HG03439 (cell line): ENCODE results near the gene FAM81B.
"Not testable (repeated sequence)": the region's sequence is repeated elsewhere in the genome, so short reads cannot be mapped to it uniquely, and the experiment has no call there.

Experiments used
- ATAC-seq: cut with Tn5 transposase; IDR thresholded peaks from one replicate; pipeline ENCODE4 v1.9.1; 2021; ENCODE audit warnings: mild to moderate bottlenecking, moderate library complexity; ENCODE audit not compliant: unreplicated experiment

The FAM81B gene

DNA sequence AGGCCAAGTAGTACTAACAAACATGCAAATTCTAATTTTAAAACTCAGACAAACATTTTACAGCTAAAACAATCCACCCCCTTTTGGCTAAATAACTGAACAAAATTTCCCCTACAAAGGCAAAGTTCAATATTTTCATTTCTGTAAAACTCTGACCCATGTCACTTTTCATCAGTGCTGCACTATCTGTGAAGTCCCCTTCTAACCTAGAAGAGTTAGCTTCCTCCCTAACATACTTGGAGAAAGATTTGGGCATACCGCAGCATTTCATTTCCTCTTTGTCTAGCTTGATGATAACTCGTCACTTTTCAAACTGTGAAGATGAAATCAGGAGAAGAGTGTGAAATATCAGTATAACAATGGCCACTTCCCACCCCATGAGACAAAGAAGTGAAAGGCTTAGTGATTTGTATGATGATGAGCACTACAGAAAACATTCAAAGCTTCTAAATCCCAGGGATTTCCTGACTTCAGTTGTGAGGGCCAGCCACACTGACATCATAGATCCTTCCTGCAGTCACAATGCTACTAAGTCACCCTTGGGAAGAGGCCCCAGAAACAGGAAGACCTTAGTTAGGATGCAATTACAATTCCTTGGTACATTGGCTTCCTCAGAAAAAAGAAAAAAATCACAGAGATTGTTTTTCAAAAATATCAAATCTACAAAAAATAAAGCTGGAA lies at the start of gene FAM81B:
Gene FAM81B, plus strand, starts transcription at position 555 of the 681 bp plus-strand sequence. Its CDS starts 24 bp downstream, at position 579.
- no peak for ATAC-seq

DNA sequence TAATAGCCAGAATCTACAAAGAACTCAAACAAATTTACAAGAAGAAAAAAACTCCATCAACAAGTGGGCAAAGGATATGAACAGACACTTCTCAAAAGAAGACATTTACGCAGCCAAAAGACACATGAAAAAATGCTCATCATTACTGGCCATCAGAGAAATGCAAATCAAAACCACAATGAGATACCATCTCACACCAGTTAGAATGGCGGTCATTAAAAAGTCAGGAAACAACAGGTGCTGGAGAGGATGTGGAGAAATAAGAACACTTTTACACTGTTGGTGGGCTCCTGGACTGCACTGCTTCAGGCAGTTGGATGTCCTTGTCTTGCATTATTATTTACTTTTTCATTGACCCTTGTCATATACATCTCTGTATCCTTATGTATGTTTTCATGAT lies 49.7 kb upstream of the FAM81B start:
- ATAC-seq: not testable (repeated sequence)

DNA sequence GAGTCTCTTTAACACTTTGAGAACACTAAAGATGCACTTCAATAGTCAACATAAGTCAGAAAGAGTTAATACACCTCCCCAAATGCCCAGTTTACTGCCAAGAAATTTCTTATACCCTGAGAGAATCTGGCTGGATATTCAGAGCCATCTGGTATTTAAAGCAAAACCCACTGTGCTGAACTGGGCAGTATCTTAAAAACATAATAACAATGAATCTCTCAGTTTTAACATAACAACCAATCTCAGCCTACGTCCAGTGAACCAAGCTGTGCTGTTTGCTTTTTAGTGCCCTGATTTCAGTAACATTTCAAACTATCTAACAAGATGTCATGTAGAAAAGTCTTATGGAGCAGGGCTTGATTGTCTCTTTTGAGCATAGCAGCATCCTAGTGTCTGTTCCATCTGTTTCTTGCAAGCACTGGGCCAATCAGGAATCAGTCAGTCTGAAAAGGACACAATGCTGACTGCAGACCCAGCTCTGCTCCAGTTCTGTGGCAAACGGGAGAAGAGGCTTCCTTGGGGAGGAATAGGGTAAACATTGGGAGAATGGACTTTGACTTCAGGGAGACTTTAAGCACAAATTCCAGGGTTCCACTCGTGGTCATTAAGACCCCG lies 43.6 kb upstream of the FAM81B start:
- no peak for ATAC-seq

DNA sequence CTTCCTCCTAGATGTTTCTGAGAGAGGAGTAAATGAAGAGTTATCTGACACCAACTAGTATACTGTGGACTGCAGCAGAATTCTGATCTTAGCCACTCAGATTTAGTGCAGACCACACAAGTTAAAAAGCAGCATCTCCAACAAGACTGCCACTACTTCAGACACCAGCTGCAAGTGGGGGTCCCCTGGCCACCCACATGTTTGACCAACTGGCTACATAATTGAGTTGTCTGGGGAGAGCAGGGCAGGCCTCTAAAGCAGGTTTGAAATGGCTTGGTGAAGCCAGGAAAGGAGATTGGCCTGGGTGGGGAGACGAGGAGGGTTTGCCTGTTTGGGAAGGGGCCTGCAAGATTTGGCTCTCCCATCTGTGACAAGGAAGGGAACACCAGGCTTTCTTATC lies 40.5 kb upstream of the FAM81B start:
- ATAC-seq: no peak

DNA sequence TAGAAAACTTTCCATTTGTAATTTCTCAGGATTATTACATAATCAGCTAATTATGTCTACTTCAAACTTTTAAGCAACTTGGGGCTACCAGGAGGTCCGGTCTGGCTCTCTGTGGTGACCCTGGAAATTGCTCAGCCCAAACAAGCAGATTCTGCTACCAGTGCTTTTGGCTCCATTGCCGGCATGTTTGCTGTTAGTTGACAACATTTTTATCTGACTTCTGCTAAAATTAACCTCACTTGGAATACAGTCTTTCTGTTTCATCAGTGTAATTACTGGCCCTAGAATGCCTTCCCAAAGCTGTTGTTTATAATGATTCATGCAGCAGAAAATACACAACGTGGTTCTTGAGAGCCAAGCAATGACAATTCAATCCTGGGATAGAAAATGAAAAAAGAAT lies 38.5 kb upstream of the FAM81B start:
- no peak for ATAC-seq

GRCh38 chr5:95358320-95358719 lies 32.8 kb upstream of the FAM81B start:
- no peak for ATAC-seq

GRCh38 chr5:95358848-95359247 lies 32.3 kb upstream of the FAM81B start:
- no peak for ATAC-seq

- not testable (repeated sequence) for ATAC-seq
These were observed 30.5 kb upstream of the FAM81B start for GRCh38 chr5:95360667-95361066.

GRCh38 chr5:95365302-95366095 lies 25.7 kb upstream of the FAM81B start:
- no peak for ATAC-seq

- ATAC-seq: no peak
These were observed 21.4 kb upstream of the FAM81B start for GRCh38 chr5:95369782-95370181.

DNA sequence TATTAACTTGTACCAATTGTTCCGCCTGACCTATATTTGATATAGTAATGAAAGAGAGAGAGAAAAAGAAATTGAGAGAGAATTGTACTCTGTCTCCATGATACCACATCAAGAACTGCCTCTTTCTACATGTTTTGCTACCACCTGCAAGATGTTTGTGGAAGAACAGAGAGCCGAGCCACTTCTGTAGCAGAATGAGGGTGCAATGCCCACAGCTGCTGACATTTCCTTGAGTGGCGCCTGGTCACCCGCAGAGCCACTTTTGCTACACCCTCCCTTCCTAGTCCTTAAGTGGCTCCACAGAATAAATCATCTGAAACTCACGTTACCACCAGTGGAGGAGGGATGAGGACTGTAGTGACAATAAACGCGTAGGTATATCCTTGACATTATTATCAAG lies 17.1 kb upstream of the FAM81B start:
- no peak for ATAC-seq

DNA sequence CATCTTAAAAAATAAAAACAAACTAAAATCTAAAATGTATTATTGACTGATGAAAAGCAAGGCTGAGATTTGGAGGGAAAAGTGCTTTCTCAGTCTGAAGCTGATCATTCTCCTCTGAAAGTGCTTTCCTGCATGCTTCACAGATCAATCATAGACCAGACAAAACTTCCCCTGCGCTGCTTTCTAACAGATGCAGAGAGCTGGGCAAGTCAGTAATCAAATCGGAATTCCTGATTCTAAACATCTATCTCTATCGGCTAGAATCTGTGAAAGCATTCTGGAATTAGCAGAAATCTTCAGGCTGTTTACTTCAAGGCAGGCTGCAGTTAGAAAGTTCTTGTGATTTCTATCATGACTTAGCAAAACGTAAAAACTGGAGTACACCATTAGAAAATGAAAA lies 15.6 kb upstream of the FAM81B start:
- ATAC-seq: no peak

- no peak for ATAC-seq
These were observed 12.0 kb upstream of the FAM81B start for GRCh38 chr5:95379133-95379532.

DNA sequence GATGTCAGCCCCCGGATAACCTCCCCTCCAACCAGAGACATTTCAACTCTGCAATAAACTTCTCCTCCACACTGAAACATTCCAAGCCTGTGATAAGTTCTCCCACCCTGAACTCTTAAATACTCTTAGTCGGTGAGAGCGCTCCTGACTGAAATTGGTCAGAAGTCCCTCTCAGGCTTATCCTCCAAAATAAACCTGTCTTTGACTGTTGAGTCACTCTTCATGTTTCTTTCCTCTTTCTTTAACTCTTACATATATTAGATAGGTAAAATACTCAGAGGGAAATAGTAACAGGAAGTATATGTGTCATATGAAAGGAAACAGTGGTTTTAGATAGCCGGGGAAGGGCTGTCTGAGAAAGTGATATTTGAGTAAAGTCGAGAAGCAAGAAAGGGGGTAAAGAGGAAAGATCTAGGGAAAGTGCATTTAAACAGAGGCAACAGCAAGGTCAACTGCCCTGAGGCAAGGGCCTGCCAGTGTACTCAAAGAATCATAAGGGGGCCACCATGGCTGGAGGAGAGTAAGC lies 11.0 kb upstream of the FAM81B start:
- no peak for ATAC-seq

GRCh38 chr5:95382801-95383200 lies 8.4 kb upstream of the FAM81B start:
- ATAC-seq: no peak

DNA sequence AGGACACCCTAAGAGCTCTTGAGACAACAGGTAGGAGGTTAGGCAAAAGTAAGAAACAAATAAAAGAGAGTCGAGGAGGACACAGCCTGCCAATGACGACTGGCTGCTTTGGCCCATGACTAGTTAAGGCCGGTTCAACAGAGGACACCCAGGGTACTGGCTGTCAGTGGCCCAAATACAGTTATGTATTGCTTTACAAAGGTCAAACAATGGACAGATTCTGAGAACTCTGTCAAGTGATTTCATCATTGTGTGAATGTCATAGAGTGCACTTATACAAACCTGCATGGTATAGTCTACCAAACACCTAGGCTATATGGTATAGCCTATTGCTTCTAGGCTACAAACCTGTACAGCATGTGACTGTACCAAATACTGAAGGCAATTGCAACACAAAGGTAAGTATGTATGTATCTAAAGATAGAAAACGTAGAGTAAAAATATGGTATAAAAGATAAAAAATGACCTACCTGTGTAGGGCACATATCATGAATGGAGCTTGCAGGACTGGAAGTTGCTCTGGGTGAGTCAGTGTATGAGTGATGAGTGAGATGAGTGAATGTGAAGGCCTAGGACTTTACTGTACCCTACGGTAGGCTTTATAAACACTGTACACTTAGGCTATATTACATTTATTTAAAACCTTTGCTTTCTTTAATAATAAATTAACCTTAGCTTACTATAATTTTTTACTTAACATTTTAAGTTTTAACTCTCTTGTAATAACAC lies 6.5 kb upstream of the FAM81B start:
- ATAC-seq: no peak

DNA sequence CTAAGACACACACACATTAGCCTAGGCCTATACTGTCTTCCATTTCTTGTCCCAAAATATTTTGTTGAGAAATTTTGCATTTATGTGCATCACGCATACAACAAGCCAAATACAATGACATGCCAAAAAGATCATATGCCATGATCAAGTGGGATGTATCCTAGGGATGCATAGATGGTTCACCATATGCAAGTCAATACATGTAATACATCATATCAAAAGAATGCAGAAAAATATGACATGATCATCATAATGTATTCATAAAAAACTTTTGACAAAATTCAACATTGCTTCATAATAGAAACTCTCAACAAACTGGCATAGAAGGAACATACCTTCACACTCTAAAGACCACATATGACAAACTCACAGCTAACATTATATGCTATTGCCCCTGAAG lies 5.8 kb upstream of the FAM81B start:
- no peak for ATAC-seq

- ATAC-seq: not testable (repeated sequence)
These were observed 799 bp downstream of the FAM81B start for GRCh38 chr5:95391965-95392364.

DNA sequence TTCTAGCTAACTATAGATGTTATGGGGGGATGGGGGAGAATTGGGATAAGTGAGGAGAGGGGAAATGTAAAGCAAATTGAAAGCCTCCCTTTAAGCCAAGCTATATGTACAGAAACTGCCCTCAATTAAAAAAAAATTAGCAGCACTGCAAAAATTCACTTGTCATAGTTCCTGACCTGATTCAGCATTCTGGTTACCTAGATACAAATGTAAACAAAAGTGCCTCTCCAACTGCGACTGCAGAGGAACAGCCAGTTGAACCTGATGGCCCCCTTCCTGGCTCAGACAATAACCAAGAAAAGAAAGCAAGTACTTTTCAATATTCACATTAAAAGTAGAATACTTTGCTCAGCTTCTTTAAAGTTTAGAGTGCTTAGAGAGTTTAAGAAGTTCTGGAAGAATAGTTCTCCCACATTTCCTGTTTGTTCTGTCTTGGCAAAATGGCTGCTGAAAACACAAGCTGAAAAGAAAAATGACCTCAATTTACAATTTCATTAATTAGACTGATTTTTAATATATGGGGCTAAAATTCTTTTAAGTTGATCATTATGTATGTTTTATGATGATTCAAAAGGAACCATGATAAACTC lies 1.5 kb downstream of the FAM81B start:
- no peak for ATAC-seq

DNA sequence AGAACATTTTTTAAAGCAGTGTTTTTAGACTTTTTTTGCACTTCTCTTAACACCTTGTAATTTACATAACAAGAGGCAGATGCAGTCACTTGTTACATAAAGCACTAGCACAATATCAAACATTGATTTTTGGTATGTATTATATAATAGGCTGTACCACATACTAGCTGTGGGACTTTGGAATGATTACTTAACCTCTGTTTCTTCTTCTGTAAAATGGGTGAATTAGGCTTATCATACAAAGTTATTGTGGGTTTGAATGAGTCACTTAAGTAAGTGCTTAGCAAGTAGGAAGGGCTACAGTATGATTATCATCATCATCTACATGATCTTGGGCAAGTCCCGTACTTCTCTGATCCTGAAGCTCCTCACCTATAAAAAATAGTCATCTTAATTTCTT lies 2.1 kb downstream of the FAM81B start:
- no peak for ATAC-seq

- ATAC-seq: no peak
These were observed 7.8 kb downstream of the FAM81B start for GRCh38 chr5:95398989-95399388.
